Loucy (cell line): ENCODE data around the gene PID1.

ENCODE experiments used
- CTCF ChIP-seq: fragments of 200-600 bp; sonication (generic); conservative IDR thresholded peaks from 2 replicates; pipeline ENCODE4 v1.5.1; 2014; ENCODE audit warnings: mild to moderate bottlenecking, antibody characterized with exemption, low read length
- EZH2phosphoT487 ChIP-seq: fragments of 200-600 bp; IDR thresholded peaks from 2 replicates; pipeline ENCODE4 v1.6.1; 2018; ENCODE audit warnings: antibody characterized with exemption, mild to moderate bottlenecking, moderate library complexity, borderline replicate concordance

DNA sequence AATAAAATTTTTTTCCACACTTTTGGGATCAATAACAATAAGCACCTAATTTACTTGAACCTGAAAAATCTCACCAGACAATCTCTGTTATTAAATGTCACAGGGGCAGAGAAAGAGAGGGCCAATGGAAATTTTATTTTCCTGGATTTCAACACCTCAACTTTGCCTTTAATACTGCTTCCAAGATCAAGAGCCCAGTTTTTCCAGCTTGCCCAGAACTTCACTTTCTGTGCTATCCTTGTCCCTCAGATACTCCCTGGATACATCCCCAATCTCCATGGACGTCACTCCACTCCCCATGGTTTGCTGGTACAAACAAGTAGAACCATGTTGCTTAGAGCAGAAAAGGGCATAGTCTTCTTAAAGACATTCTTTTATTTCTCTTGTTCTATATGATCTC is 29.3 kb upstream of the PID1 start:
- TF ChIP-seq EZH2phosphoT487 (no peak), CTCF (no peak)
